SU-DHL-6 (cell line): ENCODE results near the gene GNPTG.

Experiments
- H2AFZ ChIP-seq: fragments of 200-600 bp; sonication (generic); 2 replicates; pipeline ENCODE4 v1.6.1; 2014; ENCODE audit warnings: low read depth, mild to moderate bottlenecking, moderate library complexity, mixed read lengths, antibody characterized with exemption, low read length; ENCODE audit not compliant: severe bottlenecking
- H3F3A ChIP-seq: fragments of 200-600 bp; shearing (Covaris generic); 2 replicates; pipeline ENCODE4 v1.6.0; 2016; ENCODE audit warnings: antibody characterized with exemption, mild to moderate bottlenecking; ENCODE audit not compliant: insufficient read depth
- H3K27ac ChIP-seq: fragments of 200-600 bp; sonication (generic); 2 replicates; pipeline ENCODE4 v1.5.1; 2016; ENCODE audit warnings: low read depth, mild to moderate bottlenecking, low read length, moderate library complexity, mixed read lengths
- H3K27me3 ChIP-seq: fragments of 200-600 bp; sonication (generic), shearing (Covaris generic); 2 replicates; pipeline ENCODE4 v1.6.0; 2014; ENCODE audit warnings: mild to moderate bottlenecking, low read length
- H3K36me3 ChIP-seq: fragments of 200-600 bp; sonication (generic); 2 replicates; pipeline ENCODE4 v1.6.1; 2014; ENCODE audit warnings: mild to moderate bottlenecking, low read length, mixed read lengths
- H3K4me2 ChIP-seq: fragments of 300-600, 200-600 bp; shearing (Covaris generic), sonication (generic); 2 replicates; pipeline ENCODE4 v1.6.0; 2014; ENCODE audit warnings: low read length, low read depth, mild to moderate bottlenecking; ENCODE audit not compliant: poor library complexity, severe bottlenecking
- H3K4me3 ChIP-seq: fragments of 200-600 bp; sonication (generic); 2 replicates; pipeline ENCODE4 v1.5.1; 2014; ENCODE audit warnings: antibody characterized with exemption, low read length, mild to moderate bottlenecking, mixed read lengths; ENCODE audit not compliant: insufficient read depth, poor library complexity, severe bottlenecking
- H3K79me2 ChIP-seq: fragments of 200-600 bp; sonication (generic); 2 replicates; pipeline ENCODE4 v1.6.1; 2014; ENCODE audit warnings: mild to moderate bottlenecking, low read length, moderate library complexity; ENCODE audit not compliant: insufficient read depth
- H3K9ac ChIP-seq: fragments of 200-600 bp; sonication (generic); 2 replicates; pipeline ENCODE4 v1.7.0; 2014; ENCODE audit warnings: mild to moderate bottlenecking, low read length
- H3K9me2 ChIP-seq: fragments of 200-600 bp; sonication (generic); replicated peaks from 2 replicates; pipeline ENCODE4 v1.6.1; 2014; ENCODE audit warnings: low read length; ENCODE audit not compliant: insufficient read depth
- H3K9me3 ChIP-seq: fragments of 200-600 bp; sonication (generic); 2 replicates; pipeline ENCODE4 v1.6.1; 2014; ENCODE audit warnings: low read length, mixed read lengths; ENCODE audit not compliant: insufficient read depth
- H4K20me1 ChIP-seq: fragments of 200-600 bp; sonication (generic); 2 replicates; pipeline ENCODE4 v1.6.1; 2014; ENCODE audit warnings: low read depth, mild to moderate bottlenecking, antibody characterized with exemption, low read length, moderate library complexity, mixed read lengths
- EZH2phosphoT487 ChIP-seq: fragments of 200-600 bp; sonication (generic), shearing (Covaris generic); conservative IDR thresholded peaks from 2 replicates; pipeline ENCODE4 v1.6.1; 2018; ENCODE audit warnings: mild to moderate bottlenecking, antibody characterized with exemption, low read length, moderate library complexity, mixed read lengths
- TF ChIP-seq, protein P1 (sequence below): fragments of 200-600 bp; sonication (generic); IDR thresholded peaks from one replicate; pipeline ENCODE4 v1.5.1; 2017; ENCODE audit warnings: antibody characterized with exemption, mild to moderate bottlenecking, low read length, moderate library complexity; ENCODE audit not compliant: insufficient read depth, poor library complexity, severe bottlenecking

The GNPTG gene

DNA sequence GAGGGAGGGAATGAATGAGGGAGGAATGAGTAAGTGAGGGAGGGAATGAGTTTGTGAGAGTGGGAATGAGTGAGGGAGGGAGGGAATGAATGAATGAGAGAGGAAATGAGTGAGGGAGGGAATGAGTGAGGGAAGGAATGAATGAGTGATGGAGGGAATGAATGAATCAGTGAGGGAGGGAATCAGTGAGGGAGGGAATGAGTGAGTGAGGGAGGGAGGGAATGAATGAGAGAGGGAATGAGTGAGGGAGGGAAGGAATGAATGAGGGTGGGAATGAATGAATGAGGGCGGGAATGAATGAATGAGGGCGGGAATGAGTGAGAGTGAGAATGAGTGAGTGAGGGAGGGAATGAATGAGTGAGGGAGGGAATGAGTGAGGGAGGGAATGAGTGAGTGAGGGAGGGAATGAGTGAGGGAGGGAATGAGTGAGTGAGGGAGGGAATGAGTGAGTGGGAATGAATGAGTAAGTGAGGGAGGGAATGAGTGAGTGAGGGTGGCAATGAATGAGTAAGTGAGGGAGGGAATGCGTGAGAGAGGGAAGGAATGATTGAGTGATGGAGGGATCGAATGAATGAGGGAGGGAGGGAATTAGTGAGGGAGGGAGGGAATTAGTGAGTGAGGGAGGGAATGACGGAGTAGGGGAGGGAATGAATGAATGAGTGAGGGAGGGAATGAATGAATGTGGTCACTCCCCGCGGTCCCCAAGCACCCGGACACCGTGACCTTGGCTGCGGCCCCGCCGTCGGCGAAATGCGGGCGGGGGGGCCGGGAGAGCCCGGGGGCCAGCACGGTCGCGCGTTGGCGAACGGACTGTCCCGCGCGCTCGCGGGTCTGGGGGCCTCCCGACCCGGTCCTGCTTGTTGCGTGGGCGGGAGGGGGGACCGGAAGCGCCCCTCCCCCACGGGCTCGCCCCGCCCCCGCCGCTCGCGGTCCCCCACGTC, 43.4 kb upstream of the GNPTG start:
- TF ChIP-seq, protein P1, sequence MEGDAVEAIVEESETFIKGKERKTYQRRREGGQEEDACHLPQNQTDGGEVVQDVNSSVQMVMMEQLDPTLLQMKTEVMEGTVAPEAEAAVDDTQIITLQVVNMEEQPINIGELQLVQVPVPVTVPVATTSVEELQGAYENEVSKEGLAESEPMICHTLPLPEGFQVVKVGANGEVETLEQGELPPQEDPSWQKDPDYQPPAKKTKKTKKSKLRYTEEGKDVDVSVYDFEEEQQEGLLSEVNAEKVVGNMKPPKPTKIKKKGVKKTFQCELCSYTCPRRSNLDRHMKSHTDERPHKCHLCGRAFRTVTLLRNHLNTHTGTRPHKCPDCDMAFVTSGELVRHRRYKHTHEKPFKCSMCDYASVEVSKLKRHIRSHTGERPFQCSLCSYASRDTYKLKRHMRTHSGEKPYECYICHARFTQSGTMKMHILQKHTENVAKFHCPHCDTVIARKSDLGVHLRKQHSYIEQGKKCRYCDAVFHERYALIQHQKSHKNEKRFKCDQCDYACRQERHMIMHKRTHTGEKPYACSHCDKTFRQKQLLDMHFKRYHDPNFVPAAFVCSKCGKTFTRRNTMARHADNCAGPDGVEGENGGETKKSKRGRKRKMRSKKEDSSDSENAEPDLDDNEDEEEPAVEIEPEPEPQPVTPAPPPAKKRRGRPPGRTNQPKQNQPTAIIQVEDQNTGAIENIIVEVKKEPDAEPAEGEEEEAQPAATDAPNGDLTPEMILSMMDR: no peak
- TF ChIP-seq EZH2phosphoT487: no peak
- Histone ChIP-seq H3K79me2 (peaks cover 35% of the 10 kb centered on the region), H2AFZ (no peak overlapping the region), H3F3A (peaks cover 14% of the 10 kb centered on the region), H3K9ac (peak overlapping the region; percentile 75), H4K20me1 (peaks cover 21% of the 10 kb centered on the region), H3K9me2 (no peaks in the 10 kb centered on the region), H3K9me3 (no peaks in the 10 kb centered on the region), H3K4me3 (peak overlapping the region; percentile 54), H3K4me2 (peak overlapping the region; percentile 53), H3K36me3 (no peaks in the 10 kb centered on the region), H3K27ac (peak overlapping the region; percentile 79), H3K27me3 (no peaks in the 10 kb centered on the region)

DNA sequence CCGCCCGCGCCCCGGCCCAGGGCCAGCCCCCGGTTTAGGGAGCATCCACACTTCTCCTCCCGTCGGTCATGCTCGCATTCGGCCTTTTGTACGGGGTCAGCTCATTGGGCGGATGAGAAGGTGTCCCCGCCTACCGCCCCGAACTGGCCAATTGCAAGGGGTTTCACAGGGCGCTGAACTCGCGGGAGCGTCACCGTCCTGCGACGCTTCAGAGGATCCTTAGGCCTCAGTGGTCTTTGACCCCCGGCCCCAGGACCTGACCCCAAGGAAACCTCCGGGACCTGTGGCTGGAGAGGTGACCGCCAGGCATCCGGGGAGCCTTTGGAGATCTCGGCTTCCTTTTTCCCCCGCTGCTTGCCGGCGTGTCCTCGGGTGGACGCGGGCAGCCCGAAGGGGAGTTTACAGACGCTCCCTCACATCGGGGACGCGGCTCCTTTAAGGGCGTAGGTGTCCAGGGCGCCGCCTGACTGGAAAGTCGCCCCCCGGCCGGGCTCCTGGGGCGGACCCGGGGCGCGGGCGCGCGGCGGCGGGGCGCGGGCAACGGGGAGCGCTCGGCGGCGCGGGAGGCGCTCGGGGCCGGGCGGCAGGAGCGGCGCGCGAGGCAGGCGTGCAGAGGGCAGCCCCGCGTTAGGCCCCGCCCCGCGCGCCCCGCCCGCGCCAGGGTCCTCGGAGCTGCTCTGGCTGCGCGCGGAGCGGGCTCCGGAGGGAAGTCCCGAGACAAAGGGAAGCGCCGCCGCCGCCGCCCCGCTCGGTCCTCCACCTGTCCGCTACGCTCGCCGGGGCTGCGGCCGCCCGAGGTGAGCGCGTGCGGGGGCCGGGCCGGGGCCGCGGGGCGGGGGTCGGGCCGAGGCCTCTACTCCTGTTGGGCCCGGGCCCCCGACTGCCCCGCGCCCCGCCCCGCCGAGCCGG, 42.5 kb upstream of the GNPTG start, which contains the start of gene UBE2I:
Gene UBE2I (plus strand): TSS at position 660 of the 909 bp plus-strand sequence. CDS start 4,395 bp downstream, outside the sequence.
- H3K4me3 ChIP-seq: peak within 1 kb of the TSS; percentile 79
- H3K27me3 ChIP-seq: no peaks in the 10 kb centered on the region
- H3K9me3 ChIP-seq: no peaks in the 10 kb centered on the region
- peak within 1 kb of the TSS; percentile 79 for H3K27ac ChIP-seq
- peak within 1 kb of the TSS; percentile 77 for H2AFZ ChIP-seq
- peak within 1 kb of the TSS; percentile 79 for H3K4me2 ChIP-seq
- H3K9ac ChIP-seq: peak within 1 kb of the TSS; percentile 81
- peaks cover 21% of the 10 kb centered on the region for H4K20me1 ChIP-seq
- H3K36me3 ChIP-seq: no peaks in the 10 kb centered on the region
- H3K9me2 ChIP-seq: no peaks in the 10 kb centered on the region
- TF ChIP-seq, protein P1: no peak
- TF ChIP-seq EZH2phosphoT487: no peak
- H3K79me2 ChIP-seq: peaks cover 44% of the 10 kb centered on the region
- peaks cover 9% of the 10 kb centered on the region for H3F3A ChIP-seq

DNA sequence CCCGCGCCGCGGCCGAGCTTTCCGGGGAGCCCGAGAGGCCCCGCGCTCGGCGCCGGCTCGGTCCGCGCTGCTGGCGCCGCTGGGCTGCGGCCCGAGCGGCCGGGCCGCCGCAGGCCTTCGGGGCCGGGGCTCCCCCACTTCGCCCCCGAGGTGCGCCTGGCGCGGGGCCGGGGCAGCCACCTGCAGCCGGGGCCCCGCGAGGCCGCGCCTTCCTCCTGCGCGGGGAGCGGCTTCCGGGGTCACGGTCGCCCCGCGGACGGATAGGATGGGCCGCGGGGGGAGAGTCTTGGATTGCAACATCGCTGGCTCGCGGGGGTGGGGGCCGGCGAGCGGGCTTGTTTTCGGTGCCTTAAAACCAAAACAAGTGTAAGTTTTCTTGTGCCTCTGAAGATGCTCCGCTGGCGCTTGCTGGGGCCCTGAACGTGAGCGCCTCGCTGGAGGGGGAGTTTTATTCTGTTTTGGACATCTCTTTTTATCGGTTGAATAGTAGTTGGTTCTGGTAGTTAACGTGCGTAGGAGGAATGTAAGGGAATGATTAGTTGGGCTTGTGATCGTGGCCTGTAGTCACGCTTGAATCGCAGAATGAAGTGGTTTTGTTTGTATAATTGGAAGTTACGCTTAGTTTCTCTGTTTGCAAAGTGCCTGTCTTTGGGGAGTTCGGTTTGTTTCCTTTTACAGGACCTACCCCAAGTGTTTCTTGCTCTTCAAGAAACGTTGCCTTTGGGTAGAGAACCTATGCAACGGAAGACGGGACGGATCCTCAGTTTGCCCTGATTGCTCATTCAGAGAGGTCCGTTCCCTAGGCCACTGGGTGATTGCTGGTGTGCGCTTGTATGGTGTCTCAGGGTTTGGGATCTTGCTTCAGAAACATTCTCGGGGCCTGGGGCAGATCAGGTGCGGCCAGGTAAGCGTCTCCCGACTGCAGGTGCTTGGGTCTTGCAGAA, 41.6 kb upstream of the GNPTG start:
- Histone ChIP-seq H3K27ac (peak overlapping the region; percentile 79), H3K9me3 (no peaks in the 10 kb centered on the region), H3K4me2 (peak overlapping the region; percentile 79), H3K4me3 (peak overlapping the region; percentile 79), H2AFZ (no peak overlapping the region), H3K9ac (peak overlapping the region; percentile 81), H3K36me3 (no peaks in the 10 kb centered on the region), H3F3A (peaks cover 6% of the 10 kb centered on the region), H3K79me2 (peaks cover 53% of the 10 kb centered on the region), H3K9me2 (no peaks in the 10 kb centered on the region), H4K20me1 (peaks cover 21% of the 10 kb centered on the region), H3K27me3 (no peaks in the 10 kb centered on the region)
- TF ChIP-seq, protein P1: no peak
- TF ChIP-seq EZH2phosphoT487: no peak
